H1 (cell line): ENCODE results near the gene TMEM232. TPM values are rescaled to one million over a fixed set of nuclear protein-coding genes. Genes with fewer than 3 reads are reported as not detected.

ENCODE experiments used
- CTCF ChIA-PET: fragments of 300-600 bp; sonication (Branson Sonifier 250); formaldehyde crosslinking; loops from one replicate; lab custom pipeline; 2021; ENCODE audit not compliant: partially characterized antibody; lab: Charles Lee
- POLR2A ChIA-PET: fragments of 300-600 bp; sonication (Branson Sonifier 250); formaldehyde crosslinking; loops from one replicate; lab custom pipeline; 2021; ENCODE audit warnings: inconsistent platforms; ENCODE audit not compliant: partially characterized antibody; lab: Charles Lee
- DNase-seq, 2 experiments: peaks; one replicate each; pipeline versions ENCODE4 v3.0.0 to v3.0.0-alpha.2; 2010 to 2022; ENCODE audit warnings: low spot score in 2 of 2, low read depth in 1 of 2, mixed read lengths in 1 of 2
- FAIRE-seq: peaks from 2 replicates; lab custom pipeline; 2011; peaks lifted over from hg19 to GRCh38; lab: Jason Lieb, UNC
- H2AFZ ChIP-seq: 2 replicates; pipeline ENCODE4 v1.8.1; 2012; ENCODE audit warnings: low read length, inconsistent platforms
- H2AK5ac ChIP-seq: 2 replicates; pipeline ENCODE4 v1.6.1; 2013; ENCODE audit warnings: low read depth, low read length
- H2BK120ac ChIP-seq: replicated peaks from 2 replicates; pipeline ENCODE3; 2013; ENCODE audit warnings: low read depth, low read length, inconsistent platforms
- H2BK12ac ChIP-seq: 2 replicates; pipeline ENCODE4 v1.6.1; 2013; ENCODE audit warnings: low read depth, low read length
- H2BK15ac ChIP-seq: 2 replicates; pipeline ENCODE4 v1.6.1; 2013; ENCODE audit warnings: low read length
- H2BK20ac ChIP-seq: 2 replicates; pipeline ENCODE4 v1.6.1; 2013; ENCODE audit warnings: low read length
- H2BK5ac ChIP-seq: 2 replicates; pipeline ENCODE4 v1.6.1; 2013; ENCODE audit warnings: low read depth, low read length
- H3K14ac ChIP-seq: 2 replicates; pipeline ENCODE4 v1.6.1; 2013; ENCODE audit warnings: inconsistent platforms; ENCODE audit not compliant: insufficient read length
- H3K18ac ChIP-seq: 2 replicates; pipeline ENCODE4 v1.6.1; 2013; ENCODE audit warnings: low read length; ENCODE audit errors: extremely low read depth
- H3K23ac ChIP-seq: 2 replicates; pipeline ENCODE4 v1.6.1; 2013; ENCODE audit warnings: inconsistent platforms; ENCODE audit not compliant: insufficient read length
- H3K23me2 ChIP-seq: 2 replicates; pipeline ENCODE4 v1.6.1; 2013; ENCODE audit warnings: low read depth, low read length
- H3K27ac ChIP-seq: 2 replicates; pipeline ENCODE4 v1.6.1; 2011; ENCODE audit warnings: low read depth, low read length, inconsistent platforms
- H3K27me3 ChIP-seq, 4 experiments: replicated peaks in 1 of 4; 1 replicate in 1 of 4; 2 replicates in 3 of 4; pipeline versions ENCODE4 v1.6.1 to v1.8.1; 2011 to 2013; ENCODE audit warnings: low read length in 3 of 4, mild to moderate bottlenecking in 3 of 4, inconsistent platforms in 2 of 4, mixed read lengths in 2 of 4, moderate library complexity in 1 of 4; ENCODE audit not compliant: control insufficient read depth in 3 of 4, insufficient read depth in 3 of 4; ENCODE audit errors: extremely low read depth in 1 of 4
- H3K36me3 ChIP-seq, 4 experiments: 2 replicates each; pipeline versions ENCODE4 v1.6.1 to v1.8.1; 2011 to 2013; ENCODE audit warnings: mild to moderate bottlenecking in 4 of 4, low read length in 3 of 4, moderate library complexity in 2 of 4, control low read depth in 1 of 4, inconsistent platforms in 1 of 4; ENCODE audit not compliant: insufficient read depth in 4 of 4, control insufficient read depth in 2 of 4
- H3K4ac ChIP-seq: replicated peaks from 2 replicates; pipeline ENCODE3; 2013; ENCODE audit warnings: low read length, low read depth, mixed read lengths, inconsistent platforms; ENCODE audit not compliant: insufficient read length
- H3K4me1 ChIP-seq, 4 experiments: replicated peaks in 1 of 4; 1 replicate in 1 of 4; 2 replicates in 3 of 4; pipeline versions ENCODE4 v1.6.1 to v1.8.1; 2011 to 2013; ENCODE audit warnings: low read length in 3 of 4, inconsistent platforms in 2 of 4, mixed read lengths in 1 of 4; ENCODE audit not compliant: insufficient read depth in 4 of 4, control insufficient read depth in 3 of 4
- H3K4me2 ChIP-seq, 2 experiments: 2 replicates each; pipeline versions ENCODE4 v1.6.1 to v1.8.1; 2011 to 2013; ENCODE audit warnings: low read depth in 2 of 2, low read length in 2 of 2, control low read depth in 1 of 2, inconsistent platforms in 1 of 2, mild to moderate bottlenecking in 1 of 2; ENCODE audit not compliant: insufficient read depth in 1 of 2
- H3K4me3 ChIP-seq, 4 experiments: fragments of 200-600, 300-600 bp in 1 of 4; sonication (generic), shearing (Covaris generic), sonication (Bioruptor Twin) in 1 of 4; 2 replicates each; pipeline versions ENCODE4 v1.5.1 to v1.8.1; 2011 to 2016; ENCODE audit warnings: low read length in 4 of 4, low read depth in 3 of 4, control low read depth in 2 of 4, inconsistent platforms in 2 of 4, mild to moderate bottlenecking in 2 of 4, mixed read lengths in 1 of 4, moderate library complexity in 1 of 4; ENCODE audit not compliant: insufficient read depth in 2 of 4; ENCODE audit errors: extremely low read depth in 1 of 4
- H3K56ac ChIP-seq: replicated peaks from 2 replicates; pipeline ENCODE3; 2013; ENCODE audit warnings: low read depth, mild to moderate bottlenecking, mixed read lengths, low read length, inconsistent platforms; ENCODE audit not compliant: insufficient read length
- H3K79me1 ChIP-seq: 2 replicates; pipeline ENCODE4 v1.6.1; 2013; ENCODE audit warnings: low read depth, low read length, control low read depth
- H3K79me2 ChIP-seq, 2 experiments: 2 replicates each; pipeline versions ENCODE4 v1.6.1 to v1.8.1; 2012 to 2013; ENCODE audit warnings: low read length in 2 of 2, mild to moderate bottlenecking in 2 of 2, inconsistent platforms in 1 of 2; ENCODE audit not compliant: insufficient read depth in 2 of 2, control insufficient read depth in 1 of 2
- H3K9ac ChIP-seq, 4 experiments: replicated peaks in 1 of 4; 1 replicate in 1 of 4; 2 replicates in 3 of 4; pipeline versions ENCODE4 v1.6.1 to v1.8.1; 2011 to 2013; ENCODE audit warnings: low read depth in 3 of 4, low read length in 3 of 4, control low read depth in 2 of 4, mild to moderate bottlenecking in 2 of 4, moderate library complexity in 2 of 4, inconsistent platforms in 1 of 4; ENCODE audit errors: extremely low read depth in 1 of 4
- H3K9me3 ChIP-seq, 2 experiments: 2 replicates each; pipeline versions ENCODE4 v1.6.1 to v1.8.1; 2012 to 2013; ENCODE audit warnings: mild to moderate bottlenecking in 2 of 2, moderate library complexity in 2 of 2, control low read depth in 1 of 2, inconsistent platforms in 1 of 2, low read depth in 1 of 2, low read length in 1 of 2, mixed read lengths in 1 of 2; ENCODE audit not compliant: insufficient read depth in 2 of 2
- H4K20me1 ChIP-seq, 2 experiments: replicated peaks in 1 of 2; 2 replicates each; pipeline versions ENCODE3 to v1.8.1; 2011 to 2013; ENCODE audit warnings: inconsistent platforms in 2 of 2, low read length in 2 of 2, mild to moderate bottlenecking in 1 of 2; ENCODE audit not compliant: insufficient read depth in 2 of 2, control insufficient read depth in 1 of 2
- H4K5ac ChIP-seq: 2 replicates; pipeline ENCODE4 v1.6.1; 2013; ENCODE audit warnings: low read length, low read depth, mixed read lengths, inconsistent platforms; ENCODE audit not compliant: insufficient read length
- H4K8ac ChIP-seq: 2 replicates; pipeline ENCODE4 v1.8.0; 2013; ENCODE audit warnings: mild to moderate bottlenecking, moderate library complexity, low read length, inconsistent platforms; ENCODE audit not compliant: insufficient read depth; ENCODE audit errors: extremely low read depth
- H4K91ac ChIP-seq: replicated peaks from 2 replicates; pipeline ENCODE3; 2013; ENCODE audit warnings: low read length, mixed read lengths, inconsistent platforms; ENCODE audit not compliant: insufficient read length
- CTBP2 ChIP-seq: IDR thresholded peaks from 2 replicates; pipeline ENCODE4 v1.7.0; 2011; ENCODE audit warnings: borderline replicate concordance, mild to moderate bottlenecking, moderate library complexity, mixed read lengths, low read length; ENCODE audit not compliant: insufficient read depth, insufficient read length
- GTF2F1 ChIP-seq: IDR thresholded peaks from 2 replicates; pipeline ENCODE4 v1.6.1; 2012; ENCODE audit warnings: low read depth, low read length, improper control_type of control experiment, borderline replicate concordance
- RNF2 ChIP-seq: fragments of 200-900, 300-1000 bp; sonication (generic); IDR thresholded peaks from 2 replicates; pipeline ENCODE4 v1.7.1; 2016; ENCODE audit warnings: borderline replicate concordance, low read depth, mild to moderate bottlenecking, antibody characterized with exemption, low read length; ENCODE audit not compliant: poor library complexity, severe bottlenecking; ENCODE audit errors: missing control alignments
- TAF7 ChIP-seq: optimal IDR thresholded peaks from 2 replicates; pipeline ENCODE3; 2011; ENCODE audit warnings: low read depth, mild to moderate bottlenecking, inconsistent platforms, low read length, moderate library complexity, borderline replicate concordance
- YY1 ChIP-seq: IDR thresholded peaks from 2 replicates; pipeline ENCODE4 v1.6.1; 2011; ENCODE audit warnings: low read depth, mild to moderate bottlenecking, low read length
- polyA plus RNA-seq, 7 experiments: library from polyadenylated mRNA; depleted of rRNA in 3 of 7; stranded (reverse) in 5 of 7; unstranded in 2 of 7; fragments of >200 nt in 5 of 7; fragments of 200-250 nt in 2 of 7; gene quantifications; 1 replicate in 5 of 7; 2 replicates in 1 of 7; 4 replicates in 1 of 7; pipeline versions ENCODE4 v1.2.1 to v1.2.3, GENCODE V29; 2011 to 2013; ENCODE audit warnings: missing spikeins in 2 of 7, mixed read lengths in 2 of 7
- total RNA-seq: library from RNA; stranded (reverse); fragmentation: NEBNext Ultra II Directional; extraction: Animal tissue kit (Norgen Biotek cat#: 25700); gene quantifications from 2 replicates; pipeline ENCODE4 v1.2.1, GENCODE V29; 2021

TMEM232 gene
- total and polyA plus RNA-seq, 2 of the 8 experiments (the other 6 are each of a cell fraction or from before 2014, with no cell fraction given): 0.38 to 1.3 TPM

DNA sequence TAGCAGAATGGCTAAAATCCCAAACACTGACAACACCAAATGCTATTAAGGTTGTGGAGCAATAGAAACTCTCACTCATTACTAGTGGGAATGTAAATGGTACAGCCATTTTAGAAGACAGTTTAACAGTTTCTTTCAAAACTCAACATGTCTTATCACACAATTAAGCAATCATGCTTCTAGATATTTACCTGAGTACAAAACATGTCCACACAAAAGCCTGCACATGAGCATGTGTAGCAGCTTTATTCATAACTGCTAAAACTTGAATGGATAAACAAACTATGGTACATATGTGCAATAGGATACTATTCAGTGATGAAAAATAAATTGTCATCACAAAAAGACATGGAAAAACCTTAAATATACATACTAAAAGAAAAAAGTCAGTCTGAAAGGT is 43.8 kb upstream of the TMEM232 start:
- no peak overlapping the region for H3K9ac ChIP-seq
- no peak overlapping the region for H2BK12ac ChIP-seq
- no peak overlapping the region for H3K14ac ChIP-seq
- no peak for FAIRE-seq
- no peak overlapping the region for H3K27ac ChIP-seq
- H3K4me3 ChIP-seq: no peak overlapping the region
- no peak for DNase-seq
- no peaks in the 10 kb centered on the region for H3K9me3 ChIP-seq
- TF ChIP-seq GTF2F1 (no peak), CTBP2 (no peak), YY1 (no peak), RNF2 (no peak), TAF7 (no peak)
- no peaks in the 10 kb centered on the region for H3K36me3 ChIP-seq
- H3K23ac ChIP-seq: no peak overlapping the region
- H3K18ac ChIP-seq: no peak overlapping the region
- H3K4ac ChIP-seq: no peak overlapping the region
- no peak overlapping the region for H4K91ac ChIP-seq
- H3K4me1 ChIP-seq: no peaks in the 10 kb centered on the region
- H3K79me2 ChIP-seq: no peaks in the 10 kb centered on the region
- no peak overlapping the region for H2AFZ ChIP-seq
- H3K4me2 ChIP-seq: no peak overlapping the region
- no peak overlapping the region for H2AK5ac ChIP-seq
- no peak overlapping the region for H2BK20ac ChIP-seq
- H2BK15ac ChIP-seq: no peak overlapping the region
- H3K79me1 ChIP-seq: no peaks in the 10 kb centered on the region
- no peak overlapping the region for H2BK5ac ChIP-seq
- H4K5ac ChIP-seq: no peak overlapping the region
- ChIA-PET POLR2A (no interaction called here), CTCF (no interaction called here)
- H3K23me2 ChIP-seq: no peaks in the 10 kb centered on the region
- H3K56ac ChIP-seq: no peak overlapping the region
- H4K8ac ChIP-seq: no peak overlapping the region
- no peaks in the 10 kb centered on the region for H3K27me3 ChIP-seq
- H4K20me1 ChIP-seq: no peaks in the 10 kb centered on the region
- no peak overlapping the region for H2BK120ac ChIP-seq
